IMR-90 (cell line): Measurements from ENCODE around the gene CAND1. TPM values are rescaled to one million over a fixed set of nuclear protein-coding genes. Genes with fewer than 3 reads are reported as not detected.

Source experiments
- ATAC-seq: fragments of 200-7000 bp; cut with Tn5 transposase; 2 replicates; pipeline ENCODE4 v1.9.1; 2020; ENCODE audit warnings: low read depth, mild to moderate bottlenecking, moderate library complexity
- BruUV-seq: library from RNA; stranded (reverse); fragments of 400-500 nt; replicated peaks from 2 replicates; lab custom pipeline; 2021; lab: Mats Ljungman, UMichigan
- CTCF ChIA-PET: fragments of 300-600 bp; formaldehyde crosslinking; extraction: SDS; loops from one replicate; lab custom pipeline; 2021; ENCODE audit warnings: antibody characterized with exemption; lab: Yijun Ruan, JAX
- POLR2A ChIA-PET: fragments of 300-600 bp; sonication (Branson Sonifier 250); formaldehyde crosslinking; loops from one replicate; lab custom pipeline; 2022; ENCODE audit warnings: antibody characterized with exemption; ENCODE audit not compliant: unreplicated experiment; lab: Charles Lee
- DNase-seq: peaks from one replicate; pipeline ENCODE4 v3.0.0; 2013
- H2AFZ ChIP-seq: replicated peaks from 2 replicates; pipeline ENCODE3; 2013; ENCODE audit warnings: low read length, mild to moderate bottlenecking; ENCODE audit not compliant: poor library complexity
- H2AK5ac ChIP-seq: 2 replicates; pipeline ENCODE4 v1.6.1; 2013; ENCODE audit warnings: low read depth, low read length, inconsistent platforms
- H2AK9ac ChIP-seq: replicated peaks from 2 replicates; pipeline ENCODE3; 2013; ENCODE audit warnings: mild to moderate bottlenecking, low read depth, low read length, moderate library complexity; ENCODE audit not compliant: poor library complexity
- H2BK120ac ChIP-seq: 2 replicates; pipeline ENCODE4 v1.6.1; 2013; ENCODE audit warnings: low read depth, low read length, inconsistent platforms
- H2BK15ac ChIP-seq: 3 replicates; pipeline ENCODE4 v1.6.1; 2013; ENCODE audit warnings: low read depth, low read length, inconsistent platforms
- H2BK20ac ChIP-seq: 2 replicates; pipeline ENCODE4 v1.6.1; 2013; ENCODE audit warnings: low read depth, mild to moderate bottlenecking, inconsistent platforms, low read length, moderate library complexity
- H2BK5ac ChIP-seq: 2 replicates; pipeline ENCODE4 v1.6.1; 2013; ENCODE audit warnings: mild to moderate bottlenecking, low read depth, low read length, inconsistent platforms; ENCODE audit not compliant: poor library complexity, severe bottlenecking
- H3K14ac ChIP-seq: replicated peaks from 2 replicates; pipeline ENCODE4 v1.6.1; 2013; ENCODE audit warnings: low read depth, low read length, inconsistent platforms
- H3K18ac ChIP-seq: 2 replicates; pipeline ENCODE4 v1.6.1; 2013; ENCODE audit warnings: low read depth, low read length, control low read depth
- H3K23ac ChIP-seq: 2 replicates; pipeline ENCODE4 v1.6.1; 2013; ENCODE audit warnings: low read depth, low read length, inconsistent platforms
- H3K27ac ChIP-seq: 2 replicates; pipeline ENCODE4 v1.5.1; 2013; ENCODE audit warnings: mild to moderate bottlenecking, control low read depth, low read length; ENCODE audit not compliant: insufficient read depth
- H3K27me3 ChIP-seq: 2 replicates; pipeline ENCODE4 v1.6.1; 2013; ENCODE audit warnings: low read length; ENCODE audit not compliant: control insufficient read depth, insufficient read depth
- H3K36me3 ChIP-seq: 2 replicates; pipeline ENCODE4 v1.6.1; 2013; ENCODE audit warnings: low read length, mixed read lengths; ENCODE audit not compliant: control insufficient read depth, insufficient read depth
- H3K4ac ChIP-seq: 2 replicates; pipeline ENCODE4 v1.6.1; 2013; ENCODE audit warnings: low read depth, low read length, inconsistent platforms
- H3K4me1 ChIP-seq: 2 replicates; pipeline ENCODE4 v1.6.1; 2013; ENCODE audit warnings: low read length, mixed read lengths; ENCODE audit not compliant: control insufficient read depth, insufficient read depth
- H3K4me2 ChIP-seq: 2 replicates; pipeline ENCODE4 v1.6.1; 2013; ENCODE audit warnings: low read depth, mild to moderate bottlenecking, control low read depth, low read length, moderate library complexity
- H3K4me3 ChIP-seq: 2 replicates; pipeline ENCODE4 v1.5.1; 2013; ENCODE audit warnings: low read depth, mild to moderate bottlenecking, control low read depth, low read length, moderate library complexity; ENCODE audit not compliant: insufficient read depth
- H3K56ac ChIP-seq: 2 replicates; pipeline ENCODE4 v1.6.1; 2013; ENCODE audit warnings: low read length, inconsistent platforms; ENCODE audit not compliant: insufficient read depth; ENCODE audit errors: extremely low read depth
- H3K79me1 ChIP-seq, 2 experiments: 2 replicates each; pipeline ENCODE4 v1.6.1; 2013; ENCODE audit warnings: low read length in 2 of 2, inconsistent platforms in 1 of 2, low read depth in 1 of 2
- H3K9ac ChIP-seq: 2 replicates; pipeline ENCODE4 v1.6.1; 2013; ENCODE audit warnings: low read depth, low read length, control low read depth
- H3K9me1 ChIP-seq: 2 replicates; pipeline ENCODE4 v1.6.1; 2013; ENCODE audit warnings: low read length, inconsistent platforms; ENCODE audit not compliant: insufficient read depth
- H3K9me3 ChIP-seq: 2 replicates; pipeline ENCODE4 v1.6.1; 2013; ENCODE audit warnings: low read length; ENCODE audit not compliant: control insufficient read depth, insufficient read depth
- H4K20me1 ChIP-seq: 2 replicates; pipeline ENCODE4 v1.6.1; 2013; ENCODE audit warnings: low read length, inconsistent platforms; ENCODE audit not compliant: insufficient read depth
- H4K5ac ChIP-seq: 2 replicates; pipeline ENCODE4 v1.6.1; 2013; ENCODE audit warnings: mild to moderate bottlenecking, low read depth, low read length, control low read depth
- H4K8ac ChIP-seq, 2 experiments: 2 replicates each; pipeline ENCODE4 v1.6.1; 2013; ENCODE audit warnings: low read depth in 2 of 2, low read length in 2 of 2, control low read depth in 1 of 2, inconsistent platforms in 1 of 2
- H4K91ac ChIP-seq: 2 replicates; pipeline ENCODE4 v1.6.1; 2013; ENCODE audit warnings: low read depth, low read length, inconsistent platforms; ENCODE audit not compliant: insufficient read depth
- CTCF ChIP-seq: conservative IDR thresholded peaks from 2 replicates; pipeline ENCODE4 v1.5.1; 2012; ENCODE audit warnings: mild to moderate bottlenecking, low read depth, low read length, improper control_type of control experiment
- FOS ChIP-seq: fragments of 150-350 bp; IDR thresholded peaks from 2 replicates; pipeline ENCODE4 v1.6.1; 2016; ENCODE audit warnings: low read depth, low read length
- MAFK ChIP-seq: IDR thresholded peaks from 2 replicates; pipeline ENCODE4 v1.6.1; 2012; ENCODE audit warnings: low read depth, low read length, improper control_type of control experiment
- WGBS, 2 experiments: methylation state at CpG; one replicate each; pipeline versions ENCODE4 v1.1.5 to v1.1.7; 2013; ENCODE audit warnings: missing lambda C conversion rate in 2 of 2; ENCODE audit not compliant: insufficient read length in 1 of 2; ENCODE audit errors: extremely low coverage in 2 of 2; 5-methylcytosine and 5-hydroxymethylcytosine counted together
- dilution Hi-C: fragments of 300-500 bp; cut with HindIII; formaldehyde crosslinking; loops from one replicate; pipeline ENCODE4 v1.14.3; 2018; ENCODE audit warnings: low sequenced_read_pairs; ENCODE audit not compliant: unreplicated experiment
- in situ Hi-C: fragments of 300-500 bp; cut with MboI; formaldehyde crosslinking; loops from 3 replicates; pipeline ENCODE4 v1.14.3; 2019; ENCODE audit warnings: low sequenced_read_pairs, inconsistent platforms, mixed read lengths
- intact Hi-C: fragments of 100-400 bp; cut with micrococcal nuclease; formaldehyde crosslinking; loops from 2 replicates; pipeline ENCODE4 v1.10.0; 2022
- polyA plus RNA-seq, 3 experiments: library from polyadenylated mRNA; depleted of rRNA; stranded (reverse); fragments of >200 nt; gene quantifications; 2 replicates each; pipeline ENCODE4 v1.2.3, GENCODE V29; 2012; ENCODE audit warnings: low replicate concordance in 1 of 3
- total RNA-seq: library from RNA; depleted of rRNA; stranded (reverse); fragments of >200 nt; gene quantifications from 2 replicates; pipeline ENCODE4 v1.2.3, GENCODE V29; 2012

The CAND1 gene
- total and polyA plus RNA-seq, 2 of the 4 experiments (the other 2 are of a cell fraction), result 42.6 to 91.4 TPM

DNA sequence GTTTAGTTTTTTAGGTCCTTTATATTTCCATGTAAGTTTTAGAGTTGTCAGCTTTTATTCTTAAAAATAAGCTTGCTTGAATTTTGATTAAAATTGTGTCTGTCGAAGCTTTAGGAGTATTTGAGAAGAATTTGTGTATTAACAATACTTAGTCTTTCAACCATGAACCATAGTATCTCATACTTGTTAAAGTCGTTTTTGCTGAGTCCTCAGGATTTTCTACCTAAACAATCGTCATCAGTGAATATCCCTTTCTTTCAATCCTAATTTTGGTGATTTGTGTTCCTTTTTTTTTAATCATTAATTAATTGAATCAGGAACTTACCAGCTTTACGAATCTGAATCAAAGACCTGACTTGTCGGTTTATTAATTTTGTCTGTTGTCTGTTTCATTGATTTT is 18.2 kb downstream of the CAND1 start:
- no peak overlapping the region for H2BK5ac ChIP-seq
- no peak overlapping the region for H3K9ac ChIP-seq
- H2BK120ac ChIP-seq, result no peak overlapping the region
- H2BK15ac ChIP-seq, result no peak overlapping the region
- ATAC-seq, result no peak
- H4K91ac ChIP-seq, result no peak overlapping the region
- no peak overlapping the region for H3K56ac ChIP-seq
- DNase-seq, result no peak
- no peak overlapping the region for H3K14ac ChIP-seq
- no peak overlapping the region for H2AK5ac ChIP-seq
- peaks cover 35% of the 10 kb centered on the region for H4K20me1 ChIP-seq
- no peak overlapping the region for H2AFZ ChIP-seq
- no peaks in the 10 kb centered on the region for H3K27me3 ChIP-seq
- no peaks in the 10 kb centered on the region for H3K9me3 ChIP-seq
- H3K23ac ChIP-seq, result no peak overlapping the region
- no TSS peak for BruUV-seq
- TF ChIP-seq MAFK (peak; percentile 47; the same call in 1 of the 2 replicates), FOS (no peak), CTCF (no peak)
- no peak overlapping the region for H2AK9ac ChIP-seq
- CTCF ChIA-PET, result interaction anchor here (0.5 to 2.0 kb wide), 2 partner anchors 15 to 205 kb away, joined by 3 to 7 read pairs; no protein-coding TSS in a partner anchor
- no peak overlapping the region for H4K5ac ChIP-seq
- H3K9me1 ChIP-seq, result peaks cover 3% of the 10 kb centered on the region; the same call in 1 of the 2 replicates
- dilution Hi-C loops, result no loop called here
- in situ Hi-C loops, result no loop called here
- no peak overlapping the region for H3K18ac ChIP-seq
- no peak overlapping the region for H3K4me2 ChIP-seq
- WGBS, 2 experiments, result no CpG with 5 or more reads among the region's 5 CpGs
- H3K4me1 ChIP-seq, result peaks cover 3% of the 10 kb centered on the region
- POLR2A ChIA-PET, result interaction anchor here (0.7 kb wide), 1 partner anchor 19 kb away, joined by 7 read pairs; no protein-coding TSS in a partner anchor
- H3K4ac ChIP-seq, result no peak overlapping the region
- no peak overlapping the region for H4K8ac ChIP-seq
- H3K36me3 ChIP-seq, result peaks cover 17% of the 10 kb centered on the region
- H3K27ac ChIP-seq, result no peak overlapping the region
- intact Hi-C loops, result no loop called here
- no peak overlapping the region for H2BK20ac ChIP-seq
- no peak overlapping the region for H3K4me3 ChIP-seq
- H3K79me1 ChIP-seq, result peaks cover 15 to 48% of the 10 kb centered on the region in 2 experiments; a peak in 3 of 4 replicates
